A549 (cell line): ENCODE results near the gene PDIA5. TPM values are rescaled to one million over a fixed set of nuclear protein-coding genes. Genes with fewer than 3 reads are reported as not detected.

Experiments used
- ATAC-seq, 2 experiments: fragments of 200-7000 bp in 1 of 2; fragments of >200 bp in 1 of 2; cut with Nextera tagmentation in 1 of 2; cut with Tn5 transposase in 1 of 2; 3 replicates each; pipeline versions ENCODE4 v1.8.0 to v1.9.1; 2018 to 2020; ENCODE audit warnings: mild to moderate bottlenecking in 1 of 2, moderate library complexity in 1 of 2
- CTCF ChIA-PET: fragments of 300-600 bp; sonication (Branson Sonifier 250); formaldehyde crosslinking; extraction: SDS; loops from one replicate; lab custom pipeline; 2021; ENCODE audit warnings: antibody characterized with exemption, inconsistent platforms; lab: Yijun Ruan, JAX
- POLR2A ChIA-PET: fragments of 350-600 bp; formaldehyde crosslinking; extraction: SDS; loops from one replicate; lab custom pipeline; 2021; ENCODE audit warnings: antibody characterized with exemption, inconsistent platforms; lab: Yijun Ruan, JAX
- DNase-seq, 2 experiments: peaks; one replicate each; pipeline versions ENCODE4 v3.0.0 to v3.0.0-alpha.2; 2011 to 2016; ENCODE audit warnings: low read depth in 1 of 2, low spot score in 1 of 2
- FAIRE-seq: peaks from 2 replicates; lab custom pipeline; 2011; peaks lifted over from hg19 to GRCh38; lab: Jason Lieb, UNC
- H3K27ac ChIP-seq, 2 experiments: fragments of >200 bp; sonication (Bioruptor Twin); formaldehyde crosslinking; 3 replicates each; pipeline ENCODE4 v1.5.1; 2016 to 2017
- H3K4me1 ChIP-seq: fragments of >200 bp; sonication (Bioruptor Twin); formaldehyde crosslinking; 3 replicates; pipeline ENCODE4 v1.6.1; 2016
- H3K4me2 ChIP-seq: fragments of >200 bp; sonication (Bioruptor Twin); formaldehyde crosslinking; 3 replicates; pipeline ENCODE4 v1.6.1; 2016
- H3K4me3 ChIP-seq: fragments of >200 bp; sonication (Bioruptor Twin); formaldehyde crosslinking; 3 replicates; pipeline ENCODE4 v1.5.1; 2016
- H3K9me3 ChIP-seq: fragments of >200 bp; sonication (Bioruptor Twin); formaldehyde crosslinking; 3 replicates; pipeline ENCODE4 v1.6.1; 2016
- CBX8 ChIP-seq: fragments of 200-600 bp; sonication (generic); IDR thresholded peaks from 2 replicates; pipeline ENCODE4 v1.6.1; 2016
- CHD4 ChIP-seq: fragments of 200-600 bp; sonication (generic); IDR thresholded peaks from 2 replicates; pipeline ENCODE4 v1.6.1; 2016; ENCODE audit warnings: antibody characterized with exemption, mild to moderate bottlenecking, borderline replicate concordance
- EHF ChIP-seq: fragments of 250-450 bp; sonication (Bioruptor Pico); IDR thresholded peaks from 2 replicates; pipeline ENCODE4 v1.5.0; 2020; ENCODE audit warnings: mild to moderate bottlenecking
- EP300 ChIP-seq, 2 experiments: fragments of >200 bp; sonication (Bioruptor Twin); formaldehyde crosslinking; IDR thresholded peaks; 2 replicates in 1 of 2; 3 replicates in 1 of 2; pipeline ENCODE4 v1.6.1; 2016 to 2017
- HDAC2 ChIP-seq: fragments of 200-600 bp; sonication (generic); IDR thresholded peaks from 2 replicates; pipeline ENCODE4 v1.6.1; 2016
- HOXA7 ChIP-seq: fragments of 250-450 bp; sonication (Bioruptor Pico); IDR thresholded peaks from 2 replicates; pipeline ENCODE4 v1.5.0; 2020; ENCODE audit warnings: mild to moderate bottlenecking, moderate library complexity
- HOXB5 ChIP-seq: fragments of 250-450 bp; sonication (Bioruptor Pico); IDR thresholded peaks from 2 replicates; pipeline ENCODE4 v1.5.0; 2020; ENCODE audit warnings: mild to moderate bottlenecking, moderate library complexity
- MAFK ChIP-seq: fragments of 450-650 bp; IDR thresholded peaks from 2 replicates; pipeline ENCODE4 v1.6.1; 2014; ENCODE audit not compliant: partially characterized antibody
- MAZ ChIP-seq: fragments of 150-350 bp; IDR thresholded peaks from 2 replicates; pipeline ENCODE4 v1.6.1; 2014; ENCODE audit warnings: antibody characterized with exemption, low read depth, low read length, borderline replicate concordance
- MYC ChIP-seq: IDR thresholded peaks from 2 replicates; pipeline ENCODE4 v1.6.1; 2012; ENCODE audit warnings: mild to moderate bottlenecking, inconsistent platforms, low read length, improper control_type of control experiment, borderline replicate concordance
- NFE2L2 ChIP-seq: fragments of 150-350 bp; conservative IDR thresholded peaks from 2 replicates; pipeline ENCODE4 v1.6.1; 2014; ENCODE audit warnings: low read length
- NPAS2 ChIP-seq: fragments of 250-450 bp; sonication (Bioruptor Pico); IDR thresholded peaks from 2 replicates; pipeline ENCODE4 v1.8.0; 2022; ENCODE audit warnings: mild to moderate bottlenecking, moderate library complexity, borderline replicate concordance
- POLR2A ChIP-seq: IDR thresholded peaks from 2 replicates; pipeline ENCODE4 v1.6.1; 2012; ENCODE audit warnings: mild to moderate bottlenecking, low read length
- POLR2AphosphoS2 ChIP-seq: conservative IDR thresholded peaks from 2 replicates; pipeline ENCODE4 v1.6.1; 2012; ENCODE audit warnings: low read length, improper control_type of control experiment, inconsistent platforms
- RAD21 ChIP-seq, 2 experiments: fragments of >200 bp in 1 of 2; sonication (Bioruptor Twin) in 1 of 2; formaldehyde crosslinking in 1 of 2; IDR thresholded peaks in 1 of 2; conservative IDR thresholded peaks in 1 of 2; 2 replicates in 1 of 2; 3 replicates in 1 of 2; pipeline ENCODE4 v1.6.1; 2012 to 2018; ENCODE audit warnings: inconsistent platforms in 1 of 2
- RCOR1 ChIP-seq: fragments of 150-350 bp; IDR thresholded peaks from 2 replicates; pipeline ENCODE4 v1.6.1; 2014; ENCODE audit warnings: antibody characterized with exemption, low read length, low read depth
- RFX5 ChIP-seq: fragments of 450-650 bp; IDR thresholded peaks from 2 replicates; pipeline ENCODE4 v1.7.1; 2014; ENCODE audit warnings: antibody characterized with exemption, mild to moderate bottlenecking, moderate library complexity
- RNF2 ChIP-seq: fragments of 200-600 bp; sonication (generic); IDR thresholded peaks from 2 replicates; pipeline ENCODE4 v1.6.1; 2016; ENCODE audit warnings: low read depth, mild to moderate bottlenecking, antibody characterized with exemption, moderate library complexity, borderline replicate concordance
- SMC3 ChIP-seq: fragments of >200 bp; sonication (Bioruptor Twin); formaldehyde crosslinking; IDR thresholded peaks from 3 replicates; pipeline ENCODE4 v1.6.1; 2018; ENCODE audit warnings: inconsistent platforms
- ZC3H11A ChIP-seq: fragments of 450-650 bp; IDR thresholded peaks from 2 replicates; pipeline ENCODE4 v1.6.1; 2014; ENCODE audit warnings: antibody characterized with exemption, mild to moderate bottlenecking
- WGBS: methylation state at CpG from one replicate; pipeline ENCODE4 v1.1.6; 2017; ENCODE audit errors: missing lambda C conversion rate; 5-methylcytosine and 5-hydroxymethylcytosine counted together
- polyA plus RNA-seq, 4 experiments: library from polyadenylated mRNA; depleted of rRNA in 3 of 4; stranded (reverse); fragments of >200 nt; fragmentation: RNase III in 1 of 4; extraction: RNeasy Plus Mini Kit Qiagen cat#74134 plus additional on column Dnase treatment in 1 of 4; gene quantifications; 2 replicates in 3 of 4; 3 replicates in 1 of 4; pipeline ENCODE4 v1.2.3, GENCODE V29; 2011 to 2017
- TF ChIP-seq, protein P1 (sequence below): IDR thresholded peaks from 2 replicates; pipeline ENCODE4 v1.6.1; 2012
- TF ChIP-seq, protein P2 (sequence below): fragments of 150-350 bp; IDR thresholded peaks from 2 replicates; pipeline ENCODE4 v1.6.1; 2014; ENCODE audit warnings: low read depth, mild to moderate bottlenecking, low read length
- TF ChIP-seq, protein P3 (sequence below): fragments of 250-450 bp; sonication (Bioruptor Pico); IDR thresholded peaks from 2 replicates; pipeline ENCODE4 v1.5.0; 2020; ENCODE audit warnings: low read depth, mild to moderate bottlenecking, moderate library complexity
- TF ChIP-seq, protein P4 (sequence below): fragments of >200 bp; sonication (Bioruptor Twin); formaldehyde crosslinking; IDR thresholded peaks from 3 replicates; pipeline ENCODE4 v1.5.1; 2016
- TF ChIP-seq, protein P5 (sequence below): fragments of 250-450 bp; sonication (Bioruptor Pico); IDR thresholded peaks from 2 replicates; pipeline ENCODE4 v1.5.0; 2021; ENCODE audit warnings: mild to moderate bottlenecking, moderate library complexity, borderline replicate concordance

The PDIA5 gene
- polyA plus RNA-seq, 2 of the 4 experiments (the other 2 are of a cell fraction), result 17.5 to 28.1 TPM

DNA sequence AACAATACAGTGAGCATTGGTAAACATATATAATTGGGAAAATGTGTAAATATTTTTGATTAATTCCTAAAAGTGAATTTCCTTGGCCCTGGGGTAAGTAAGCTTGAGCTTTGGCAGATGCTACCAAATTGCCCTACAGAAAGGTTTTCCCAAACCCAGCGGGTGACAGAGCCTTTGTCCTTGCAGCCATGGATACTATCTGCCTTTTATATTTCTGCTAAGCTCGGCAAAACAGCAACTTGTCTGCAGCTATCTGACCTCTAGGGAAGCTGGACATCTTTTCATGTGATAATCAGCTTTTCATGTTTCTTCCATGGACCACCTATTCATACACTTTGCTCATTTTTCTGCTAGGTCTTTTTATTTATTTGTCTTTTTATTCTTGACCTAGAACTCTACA, 70.2 kb downstream of the PDIA5 start:
- ChIA-PET POLR2A (no interaction called here), CTCF (interaction anchor here (0.8 to 1.2 kb wide), 2 partner anchors 9 to 133 kb away, joined by 3 read pairs; no protein-coding TSS in a partner anchor)
- H3K4me1 ChIP-seq, result no peaks in the 10 kb centered on the region
- no peak for TF ChIP-seq NFE2L2
- TF ChIP-seq EP300 (IDR thresholded peaks at IDR 0.05), result no peak
- no peak for TF ChIP-seq POLR2A
- no peak for TF ChIP-seq HOXB5 (CRISPR knock-in tag)
- peak; percentile 90 for TF ChIP-seq MAFK
- no peak for TF ChIP-seq HOXA7 (CRISPR knock-in tag)
- TF ChIP-seq, protein P1, sequence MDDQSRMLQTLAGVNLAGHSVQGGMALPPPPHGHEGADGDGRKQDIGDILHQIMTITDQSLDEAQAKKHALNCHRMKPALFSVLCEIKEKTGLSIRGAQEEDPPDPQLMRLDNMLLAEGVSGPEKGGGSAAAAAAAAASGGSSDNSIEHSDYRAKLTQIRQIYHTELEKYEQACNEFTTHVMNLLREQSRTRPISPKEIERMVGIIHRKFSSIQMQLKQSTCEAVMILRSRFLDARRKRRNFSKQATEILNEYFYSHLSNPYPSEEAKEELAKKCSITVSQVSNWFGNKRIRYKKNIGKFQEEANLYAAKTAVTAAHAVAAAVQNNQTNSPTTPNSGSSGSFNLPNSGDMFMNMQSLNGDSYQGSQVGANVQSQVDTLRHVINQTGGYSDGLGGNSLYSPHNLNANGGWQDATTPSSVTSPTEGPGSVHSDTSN, result no peak
- TF ChIP-seq, protein P2, sequence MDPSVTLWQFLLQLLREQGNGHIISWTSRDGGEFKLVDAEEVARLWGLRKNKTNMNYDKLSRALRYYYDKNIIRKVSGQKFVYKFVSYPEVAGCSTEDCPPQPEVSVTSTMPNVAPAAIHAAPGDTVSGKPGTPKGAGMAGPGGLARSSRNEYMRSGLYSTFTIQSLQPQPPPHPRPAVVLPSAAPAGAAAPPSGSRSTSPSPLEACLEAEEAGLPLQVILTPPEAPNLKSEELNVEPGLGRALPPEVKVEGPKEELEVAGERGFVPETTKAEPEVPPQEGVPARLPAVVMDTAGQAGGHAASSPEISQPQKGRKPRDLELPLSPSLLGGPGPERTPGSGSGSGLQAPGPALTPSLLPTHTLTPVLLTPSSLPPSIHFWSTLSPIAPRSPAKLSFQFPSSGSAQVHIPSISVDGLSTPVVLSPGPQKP, result no peak
- 91% methylated on average over 2 of the region's 2 CpGs for WGBS
- no peak overlapping the region for H3K4me3 ChIP-seq
- DNase-seq (no peak), FAIRE-seq (no peak), ATAC-seq (no peak)
- no peaks in the 10 kb centered on the region for H3K9me3 ChIP-seq
- no peak overlapping the region for H3K27ac ChIP-seq
- no peak overlapping the region for H3K4me2 ChIP-seq

DNA sequence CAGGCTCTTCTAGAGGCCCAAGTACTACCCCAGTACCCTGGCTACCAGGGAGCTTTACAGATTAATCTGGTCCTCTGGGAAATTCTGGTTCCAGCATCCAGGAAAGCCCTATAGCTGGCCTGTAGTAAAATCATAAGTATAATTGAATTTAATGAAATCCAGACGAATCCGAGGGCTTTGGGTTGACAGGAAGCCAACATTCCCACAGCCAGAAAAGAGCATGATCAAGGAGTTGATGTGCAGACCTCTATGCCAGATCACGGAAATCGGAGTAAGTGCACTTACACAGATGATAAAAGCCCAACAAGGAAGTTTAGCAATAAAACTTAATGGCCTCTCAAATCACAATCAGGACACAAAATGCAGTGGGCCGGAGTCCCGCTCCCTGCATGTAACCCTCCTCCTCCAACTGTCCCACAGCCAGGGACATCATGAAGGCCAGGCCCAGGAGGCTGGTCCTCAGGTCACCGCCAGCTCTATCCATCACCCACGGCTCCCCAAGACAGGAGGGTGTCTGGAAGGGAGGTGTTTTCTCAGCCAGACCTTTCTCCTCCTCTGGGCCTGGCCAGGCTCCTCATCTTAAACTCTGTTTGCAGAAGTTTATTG, 72.1 kb downstream of the PDIA5 start:
- Histone ChIP-seq H3K4me3 (no peak overlapping the region), H3K4me1 (peaks cover 6% of the 10 kb centered on the region; the same call in 1 of the 3 replicates), H3K27ac (no peak overlapping the region), H3K4me2 (no peak overlapping the region), H3K9me3 (no peaks in the 10 kb centered on the region)
- FAIRE-seq, result no peak
- ATAC-seq, result no peak
- WGBS, result 85% methylated on average over 8 of the region's 8 CpGs
- ChIA-PET CTCF (interaction anchor here (0.8 kb wide), 1 partner anchor 1591 kb away, joined by 3 read pairs; no protein-coding TSS in a partner anchor), POLR2A (no interaction called here)
- TF ChIP-seq CBX8 (no peak), NPAS2 (CRISPR knock-in tag) (no peak), NFE2L2 (no peak), POLR2AphosphoS2 (no peak), ZC3H11A (no peak), RCOR1 (no peak), CHD4 (no peak), RAD21 (conservative IDR thresholded peaks at IDR 0.05 in 1 of 2, IDR thresholded peaks at IDR 0.05 in 1 of 2) (no peak), EHF (CRISPR knock-in tag) (no peak), SMC3 (no peak), HDAC2 (no peak), RFX5 (no peak)
- TF ChIP-seq, protein P3, sequence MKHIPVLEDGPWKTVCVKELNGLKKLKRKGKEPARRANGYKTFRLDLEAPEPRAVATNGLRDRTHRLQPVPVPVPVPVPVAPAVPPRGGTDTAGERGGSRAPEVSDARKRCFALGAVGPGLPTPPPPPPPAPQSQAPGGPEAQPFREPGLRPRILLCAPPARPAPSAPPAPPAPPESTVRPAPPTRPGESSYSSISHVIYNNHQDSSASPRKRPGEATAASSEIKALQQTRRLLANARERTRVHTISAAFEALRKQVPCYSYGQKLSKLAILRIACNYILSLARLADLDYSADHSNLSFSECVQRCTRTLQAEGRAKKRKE (CRISPR knock-in tag), result no peak
- TF ChIP-seq, protein P1, result no peak
- DNase-seq, result no peak

DNA sequence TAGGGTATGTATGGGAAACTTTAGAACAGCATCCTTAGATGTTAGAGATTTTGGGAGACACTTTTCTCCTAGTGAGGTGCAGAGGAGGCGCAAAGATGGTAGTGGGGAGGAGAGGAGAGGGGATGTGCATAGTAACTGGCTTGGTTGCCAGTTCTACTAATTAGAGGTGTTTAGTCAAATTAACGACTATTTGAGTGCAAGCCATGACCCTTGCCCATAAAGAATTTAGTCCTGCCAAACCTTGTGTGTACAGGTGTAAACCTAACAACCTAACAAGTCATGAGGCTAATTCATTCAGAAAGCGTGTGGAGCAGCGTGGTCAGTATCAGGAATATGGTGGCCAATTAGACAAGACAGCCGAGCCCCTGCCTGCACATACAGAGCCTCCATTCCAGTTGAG, 72.7 kb downstream of the PDIA5 start:
- no peaks in the 10 kb centered on the region for H3K9me3 ChIP-seq
- H3K4me1 ChIP-seq, result peaks cover 7% of the 10 kb centered on the region; the same call in 1 of the 3 replicates
- no peak for FAIRE-seq
- CTCF ChIA-PET, result interaction anchor here (0.8 kb wide), 1 partner anchor 14 kb away, joined by 3 read pairs; no protein-coding TSS in a partner anchor
- H3K27ac ChIP-seq, result no peak overlapping the region
- DNase-seq, result no peak
- 74% methylated on average over 5 of the region's 5 CpGs for WGBS
- no peak for ATAC-seq
- no peak overlapping the region for H3K4me2 ChIP-seq
- TF ChIP-seq MAZ (no peak), MYC (no peak), RNF2 (no peak)
- TF ChIP-seq, protein P4, sequence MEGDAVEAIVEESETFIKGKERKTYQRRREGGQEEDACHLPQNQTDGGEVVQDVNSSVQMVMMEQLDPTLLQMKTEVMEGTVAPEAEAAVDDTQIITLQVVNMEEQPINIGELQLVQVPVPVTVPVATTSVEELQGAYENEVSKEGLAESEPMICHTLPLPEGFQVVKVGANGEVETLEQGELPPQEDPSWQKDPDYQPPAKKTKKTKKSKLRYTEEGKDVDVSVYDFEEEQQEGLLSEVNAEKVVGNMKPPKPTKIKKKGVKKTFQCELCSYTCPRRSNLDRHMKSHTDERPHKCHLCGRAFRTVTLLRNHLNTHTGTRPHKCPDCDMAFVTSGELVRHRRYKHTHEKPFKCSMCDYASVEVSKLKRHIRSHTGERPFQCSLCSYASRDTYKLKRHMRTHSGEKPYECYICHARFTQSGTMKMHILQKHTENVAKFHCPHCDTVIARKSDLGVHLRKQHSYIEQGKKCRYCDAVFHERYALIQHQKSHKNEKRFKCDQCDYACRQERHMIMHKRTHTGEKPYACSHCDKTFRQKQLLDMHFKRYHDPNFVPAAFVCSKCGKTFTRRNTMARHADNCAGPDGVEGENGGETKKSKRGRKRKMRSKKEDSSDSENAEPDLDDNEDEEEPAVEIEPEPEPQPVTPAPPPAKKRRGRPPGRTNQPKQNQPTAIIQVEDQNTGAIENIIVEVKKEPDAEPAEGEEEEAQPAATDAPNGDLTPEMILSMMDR, result no peak
- TF ChIP-seq, protein P5, sequence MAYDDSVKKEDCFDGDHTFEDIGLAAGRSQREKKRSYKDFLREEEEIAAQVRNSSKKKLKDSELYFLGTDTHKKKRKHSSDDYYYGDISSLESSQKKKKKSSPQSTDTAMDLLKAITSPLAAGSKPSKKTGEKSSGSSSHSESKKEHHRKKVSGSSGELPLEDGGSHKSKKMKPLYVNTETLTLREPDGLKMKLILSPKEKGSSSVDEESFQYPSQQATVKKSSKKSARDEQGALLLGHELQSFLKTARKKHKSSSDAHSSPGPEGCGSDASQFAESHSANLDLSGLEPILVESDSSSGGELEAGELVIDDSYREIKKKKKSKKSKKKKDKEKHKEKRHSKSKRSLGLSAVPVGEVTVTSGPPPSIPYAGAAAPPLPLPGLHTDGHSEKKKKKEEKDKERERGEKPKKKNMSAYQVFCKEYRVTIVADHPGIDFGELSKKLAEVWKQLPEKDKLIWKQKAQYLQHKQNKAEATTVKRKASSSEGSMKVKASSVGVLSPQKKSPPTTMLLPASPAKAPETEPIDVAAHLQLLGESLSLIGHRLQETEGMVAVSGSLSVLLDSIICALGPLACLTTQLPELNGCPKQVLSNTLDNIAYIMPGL, result no peak
- TF ChIP-seq, all 56 proteins: peak for 0
- POLR2A ChIA-PET, result no interaction called here
- H3K4me3 ChIP-seq, result no peak overlapping the region
